OCI-LY3 (cell line): ENCODE data around the gene RNF175.
A peak's percentile ranks its signal among the peaks of the same experiment; 100 is the strongest.

Source experiments
- H2AFZ ChIP-seq: fragments of 200-600, 300-600 bp; shearing (Covaris generic); 2 replicates; pipeline ENCODE4 v1.6.0; 2014; ENCODE audit warnings: antibody characterized with exemption, low read depth, low read length
- H3K27ac ChIP-seq: fragments of 200-600, 300-600 bp; sonication (generic); 2 replicates; pipeline ENCODE4 v1.5.1; 2014; ENCODE audit warnings: mild to moderate bottlenecking, low read length, moderate library complexity, mixed read lengths
- H3K27me3 ChIP-seq: fragments of 200-600, 300-600 bp; sonication (generic); 2 replicates; pipeline ENCODE4 v1.6.1; 2014; ENCODE audit warnings: low read depth, low read length, mixed read lengths
- H3K36me3 ChIP-seq: fragments of 200-600, 300-600 bp; sonication (generic); replicated peaks from 2 replicates; pipeline ENCODE3; 2014; ENCODE audit warnings: low read depth, low read length, mixed read lengths
- H3K4me1 ChIP-seq: fragments of 300-600, 200-600 bp; sonication (generic); 2 replicates; pipeline ENCODE4 v1.6.1; 2014; ENCODE audit warnings: low read length, mixed read lengths
- H3K4me2 ChIP-seq: fragments of 200-600, 300-600 bp; sonication (generic); 2 replicates; pipeline ENCODE4 v1.6.1; 2014; ENCODE audit warnings: low read length, mixed read lengths
- H3K4me3 ChIP-seq: fragments of 300-600, 200-600 bp; sonication (generic); 2 replicates; pipeline ENCODE4 v1.5.1; 2014; ENCODE audit warnings: antibody characterized with exemption, mild to moderate bottlenecking, low read length, moderate library complexity
- H3K79me2 ChIP-seq: fragments of 300-600, 200-600 bp; shearing (Covaris generic); 2 replicates; pipeline ENCODE4 v1.6.1; 2014; ENCODE audit warnings: mild to moderate bottlenecking, low read length, mixed read lengths
- H3K9ac ChIP-seq: fragments of 300-600, 200-600 bp; shearing (Covaris generic); 2 replicates; pipeline ENCODE4 v1.6.0; 2014; ENCODE audit warnings: mild to moderate bottlenecking, low read length, moderate library complexity
- H3K9me3 ChIP-seq: fragments of 200-600, 300-600 bp; shearing (Covaris generic); 2 replicates; pipeline ENCODE4 v1.6.1; 2014; ENCODE audit warnings: low read length, mixed read lengths; ENCODE audit not compliant: insufficient read depth
- H4K20me1 ChIP-seq: fragments of 200-600, 300-600 bp; sonication (generic); 2 replicates; pipeline ENCODE4 v1.6.1; 2016; ENCODE audit warnings: low read length, mixed read lengths; ENCODE audit not compliant: insufficient read depth
- EZH2phosphoT487 ChIP-seq: fragments of 200-600 bp; shearing (Covaris generic); IDR thresholded peaks from 2 replicates; pipeline ENCODE4 v1.6.1; 2018; ENCODE audit warnings: antibody characterized with exemption, mixed run types, low read depth
- TF ChIP-seq, protein P1 (sequence below): fragments of 200-600, 300-600 bp; sonication (generic); IDR thresholded peaks from 2 replicates; pipeline ENCODE4 v1.5.1; 2014; ENCODE audit warnings: antibody characterized with exemption, low read length, low read depth

RNF175 gene

DNA sequence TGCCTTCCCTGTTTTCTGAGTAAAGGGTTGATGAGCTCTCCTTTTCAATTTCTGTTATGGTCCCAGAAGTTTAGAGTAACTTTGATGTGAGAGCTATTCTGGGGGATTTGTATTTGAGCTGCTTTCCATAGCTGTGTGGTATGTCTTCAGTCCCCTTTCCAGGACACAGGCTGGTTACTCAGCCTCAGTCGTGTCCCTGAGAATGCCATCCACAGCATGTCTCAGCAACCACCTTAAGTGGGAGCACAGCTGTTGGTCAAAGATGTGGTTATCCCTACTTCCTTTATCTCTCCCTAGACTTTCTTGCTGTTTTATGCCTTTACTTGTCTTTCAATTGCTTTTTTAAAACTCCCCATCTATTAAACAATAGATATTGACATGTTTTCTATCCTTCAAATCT, 37.8 kb downstream of the RNF175 start:
- TF ChIP-seq EZH2phosphoT487: no peak
- TF ChIP-seq, protein P1, sequence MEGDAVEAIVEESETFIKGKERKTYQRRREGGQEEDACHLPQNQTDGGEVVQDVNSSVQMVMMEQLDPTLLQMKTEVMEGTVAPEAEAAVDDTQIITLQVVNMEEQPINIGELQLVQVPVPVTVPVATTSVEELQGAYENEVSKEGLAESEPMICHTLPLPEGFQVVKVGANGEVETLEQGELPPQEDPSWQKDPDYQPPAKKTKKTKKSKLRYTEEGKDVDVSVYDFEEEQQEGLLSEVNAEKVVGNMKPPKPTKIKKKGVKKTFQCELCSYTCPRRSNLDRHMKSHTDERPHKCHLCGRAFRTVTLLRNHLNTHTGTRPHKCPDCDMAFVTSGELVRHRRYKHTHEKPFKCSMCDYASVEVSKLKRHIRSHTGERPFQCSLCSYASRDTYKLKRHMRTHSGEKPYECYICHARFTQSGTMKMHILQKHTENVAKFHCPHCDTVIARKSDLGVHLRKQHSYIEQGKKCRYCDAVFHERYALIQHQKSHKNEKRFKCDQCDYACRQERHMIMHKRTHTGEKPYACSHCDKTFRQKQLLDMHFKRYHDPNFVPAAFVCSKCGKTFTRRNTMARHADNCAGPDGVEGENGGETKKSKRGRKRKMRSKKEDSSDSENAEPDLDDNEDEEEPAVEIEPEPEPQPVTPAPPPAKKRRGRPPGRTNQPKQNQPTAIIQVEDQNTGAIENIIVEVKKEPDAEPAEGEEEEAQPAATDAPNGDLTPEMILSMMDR: no peak
- no peak overlapping the region for H3K4me2 ChIP-seq
- no peak overlapping the region for H2AFZ ChIP-seq
- H3K9ac ChIP-seq: no peak overlapping the region
- no peaks in the 10 kb centered on the region for H4K20me1 ChIP-seq
- H3K9me3 ChIP-seq: no peaks in the 10 kb centered on the region
- H3K27me3 ChIP-seq: no peaks in the 10 kb centered on the region
- no peaks in the 10 kb centered on the region for H3K36me3 ChIP-seq
- no peaks in the 10 kb centered on the region; the same call in 1 of the 2 replicates for H3K4me1 ChIP-seq
- H3K4me3 ChIP-seq: no peak overlapping the region
- H3K79me2 ChIP-seq: no peaks in the 10 kb centered on the region
- no peak overlapping the region for H3K27ac ChIP-seq

DNA sequence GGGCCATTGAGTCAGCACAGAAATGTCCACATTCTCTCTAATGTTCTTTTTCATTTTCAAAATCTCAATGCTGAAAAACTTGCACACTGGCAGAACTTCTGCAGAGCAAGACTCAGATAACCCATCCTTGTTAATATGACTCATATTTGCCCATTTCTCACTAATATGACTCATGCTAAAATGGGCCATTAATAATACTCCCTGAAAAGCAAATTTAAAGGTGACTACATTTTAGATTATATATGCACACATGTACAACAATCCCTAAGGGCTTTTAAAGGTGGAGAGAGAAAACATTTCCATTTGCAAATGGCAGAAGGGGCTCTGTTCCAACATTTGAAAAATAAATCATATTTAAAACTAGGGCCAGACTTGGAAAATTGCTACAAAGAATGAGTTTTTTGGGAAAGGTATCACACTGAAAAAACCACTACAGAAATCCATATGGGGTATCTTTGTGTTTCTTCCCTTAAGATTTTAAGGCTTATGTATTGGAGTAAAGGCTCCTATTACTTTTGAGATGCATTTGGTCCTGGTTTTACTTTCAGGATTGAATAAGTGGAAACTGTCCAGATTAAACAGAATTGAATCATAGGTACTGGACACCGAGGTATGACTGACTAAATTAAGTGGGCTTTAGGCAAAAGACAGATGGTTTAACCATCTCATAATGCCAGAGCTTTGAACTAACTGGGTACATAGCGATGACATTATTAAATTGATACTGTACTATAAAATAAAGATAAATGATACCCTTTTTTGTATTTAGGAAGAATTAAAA, 45.8 kb downstream of the RNF175 start:
- TF ChIP-seq EZH2phosphoT487: no peak
- TF ChIP-seq, protein P1: no peak
- no peak overlapping the region for H2AFZ ChIP-seq
- no peaks in the 10 kb centered on the region for H3K9me3 ChIP-seq
- no peaks in the 10 kb centered on the region for H3K36me3 ChIP-seq
- H3K27me3 ChIP-seq: peaks cover 3% of the 10 kb centered on the region; the same call in 1 of the 2 replicates
- H4K20me1 ChIP-seq: no peaks in the 10 kb centered on the region
- H3K79me2 ChIP-seq: no peaks in the 10 kb centered on the region
- no peak overlapping the region for H3K9ac ChIP-seq
- no peak overlapping the region for H3K4me2 ChIP-seq
- no peak overlapping the region for H3K27ac ChIP-seq
- H3K4me3 ChIP-seq: no peak overlapping the region
- H3K4me1 ChIP-seq: no peaks in the 10 kb centered on the region

- H3K9ac ChIP-seq: no peak overlapping the region
- no peaks in the 10 kb centered on the region for H3K79me2 ChIP-seq
- no peak overlapping the region for H2AFZ ChIP-seq
- H3K4me3 ChIP-seq: no peak overlapping the region
- H4K20me1 ChIP-seq: no peaks in the 10 kb centered on the region
- peaks cover 11% of the 10 kb centered on the region; the same call in 1 of the 2 replicates for H3K27me3 ChIP-seq
- H3K4me2 ChIP-seq: no peak overlapping the region
- no peaks in the 10 kb centered on the region for H3K9me3 ChIP-seq
- TF ChIP-seq, protein P1: no peak
- no peak for TF ChIP-seq EZH2phosphoT487
- H3K4me1 ChIP-seq: peaks cover 11% of the 10 kb centered on the region
- H3K27ac ChIP-seq: no peak overlapping the region
- H3K36me3 ChIP-seq: no peaks in the 10 kb centered on the region
Measured at GRCh38 chr4:153710681-153711080, 49.1 kb downstream of the RNF175 start.

GRCh38 chr4:153706519-153706918, 53.3 kb downstream of the RNF175 start:
- H3K9me3 ChIP-seq: no peaks in the 10 kb centered on the region
- no peaks in the 10 kb centered on the region for H3K36me3 ChIP-seq
- H2AFZ ChIP-seq: no peak overlapping the region
- H3K4me3 ChIP-seq: no peak overlapping the region
- H3K27ac ChIP-seq: no peak overlapping the region
- H3K4me1 ChIP-seq: peaks cover 12% of the 10 kb centered on the region
- H4K20me1 ChIP-seq: no peaks in the 10 kb centered on the region
- peaks cover 7% of the 10 kb centered on the region; the same call in 1 of the 2 replicates for H3K27me3 ChIP-seq
- H3K79me2 ChIP-seq: no peaks in the 10 kb centered on the region
- no peak overlapping the region for H3K9ac ChIP-seq
- no peak for TF ChIP-seq EZH2phosphoT487
- TF ChIP-seq, protein P1: no peak
- H3K4me2 ChIP-seq: peak overlapping the region; percentile 8; the same call in 1 of the 2 replicates
